Skeletal muscle satellite cell (primary cell): ENCODE results near the gene HSFX2.
"Not testable (repeated sequence)": the region's sequence is repeated elsewhere in the genome, so short reads cannot be mapped to it uniquely, and the experiment has no call there.

Experiments
- H3K27me3 ChIP-seq: 2 replicates; pipeline ENCODE4 v1.7.0; 2013; ENCODE audit warnings: low read length; ENCODE audit not compliant: control insufficient read depth, insufficient read depth
- H3K36me3 ChIP-seq: 2 replicates; pipeline ENCODE4 v1.7.0; 2013; ENCODE audit warnings: mild to moderate bottlenecking, control low read depth, low read length; ENCODE audit not compliant: insufficient read depth
- H3K4me1 ChIP-seq: 2 replicates; pipeline ENCODE4 v1.7.0; 2013; ENCODE audit warnings: low read length; ENCODE audit not compliant: control insufficient read depth, insufficient read depth
- H3K4me2 ChIP-seq: 2 replicates; pipeline ENCODE4 v1.7.0; 2013; ENCODE audit warnings: mild to moderate bottlenecking, low read length
- H3K4me3 ChIP-seq: 2 replicates; pipeline ENCODE4 v1.7.0; 2013; ENCODE audit warnings: low read length
- H3K9ac ChIP-seq: 2 replicates; pipeline ENCODE4 v1.7.0; 2013; ENCODE audit warnings: mild to moderate bottlenecking, low read depth, low read length, moderate library complexity
- H3K9me3 ChIP-seq: replicated peaks from 2 replicates; pipeline ENCODE4 v1.7.0; 2013; ENCODE audit warnings: mild to moderate bottlenecking, control low read depth, low read length

Gene HSFX2

DNA sequence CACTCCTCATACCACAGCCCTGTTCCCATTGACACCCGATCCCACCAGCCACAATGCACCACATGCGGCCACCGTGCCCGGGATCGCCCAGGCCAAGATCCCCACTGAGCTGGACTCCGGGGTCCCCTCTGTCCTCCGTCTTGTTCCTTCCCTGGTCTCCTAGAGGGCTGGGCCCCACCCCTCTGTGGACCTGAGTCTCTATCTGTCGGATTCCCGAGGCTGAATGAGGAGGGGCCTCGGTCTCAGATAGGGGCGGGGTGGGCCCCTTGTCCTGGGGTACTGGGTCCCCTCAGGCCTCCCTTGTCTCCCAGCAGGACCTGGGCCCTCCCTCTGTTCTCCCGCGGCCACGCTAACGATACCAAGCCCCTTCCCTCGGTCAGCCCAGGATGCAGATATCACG is 9.5 kb downstream of the HSFX2 start:
- H3K36me3 ChIP-seq, H3K4me1 ChIP-seq, H3K9me3 ChIP-seq, H3K9ac ChIP-seq, H3K4me3 ChIP-seq, H3K4me2 ChIP-seq, H3K27me3 ChIP-seq: not testable (repeated sequence)

DNA sequence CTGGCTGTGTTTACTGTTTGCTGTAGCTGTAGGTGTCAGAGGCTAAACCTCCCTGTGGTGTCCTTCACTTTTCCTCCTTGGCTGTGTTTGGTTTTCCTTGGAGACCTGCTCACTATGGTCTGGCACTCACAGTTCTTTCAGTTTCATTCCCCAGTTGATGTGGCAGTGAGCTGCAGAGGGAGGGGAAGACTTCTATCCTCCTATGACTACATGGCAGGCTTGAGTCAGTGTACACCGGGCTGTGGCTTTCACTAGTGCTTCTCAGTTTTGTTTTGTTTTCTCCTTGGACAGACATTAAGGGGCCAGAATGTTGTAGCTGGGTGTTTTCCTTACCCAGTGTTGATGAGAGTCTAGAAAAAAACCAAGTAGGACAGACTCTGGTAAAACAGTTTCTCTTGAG is 21.7 kb downstream of the HSFX2 start:
- H3K4me3 ChIP-seq, H3K27me3 ChIP-seq, H3K36me3 ChIP-seq, H3K9me3 ChIP-seq, H3K9ac ChIP-seq, H3K4me1 ChIP-seq, H3K4me2 ChIP-seq: not testable (repeated sequence)

DNA sequence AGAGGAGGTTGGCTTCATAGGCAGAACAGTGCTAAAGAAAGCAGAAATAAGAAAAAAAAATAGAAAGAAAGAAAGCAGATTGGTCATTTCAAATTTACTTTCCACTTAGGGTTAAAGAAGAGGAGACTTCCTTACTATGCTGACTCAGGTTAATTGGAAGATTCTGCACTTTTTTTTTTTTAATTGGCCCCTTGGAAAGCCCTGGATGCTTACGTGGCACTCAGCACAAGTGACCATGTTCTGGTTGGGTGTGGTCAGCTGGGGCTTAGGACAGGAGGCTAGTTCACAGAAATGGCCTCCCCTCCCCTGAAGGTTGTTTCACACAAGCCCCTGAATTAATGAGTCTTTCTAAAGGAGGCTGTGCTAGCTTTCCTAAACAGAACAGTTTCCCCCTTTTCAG is 22.4 kb downstream of the HSFX2 start:
- Histone ChIP-seq H3K9me3 (no peaks in the 10 kb centered on the region), H3K4me3 (no peak overlapping the region), H3K4me1 (no peaks in the 10 kb centered on the region), H3K27me3 (peaks cover 4% of the 10 kb centered on the region), H3K9ac (no peak overlapping the region), H3K4me2 (no peak overlapping the region), H3K36me3 (no peaks in the 10 kb centered on the region)

DNA sequence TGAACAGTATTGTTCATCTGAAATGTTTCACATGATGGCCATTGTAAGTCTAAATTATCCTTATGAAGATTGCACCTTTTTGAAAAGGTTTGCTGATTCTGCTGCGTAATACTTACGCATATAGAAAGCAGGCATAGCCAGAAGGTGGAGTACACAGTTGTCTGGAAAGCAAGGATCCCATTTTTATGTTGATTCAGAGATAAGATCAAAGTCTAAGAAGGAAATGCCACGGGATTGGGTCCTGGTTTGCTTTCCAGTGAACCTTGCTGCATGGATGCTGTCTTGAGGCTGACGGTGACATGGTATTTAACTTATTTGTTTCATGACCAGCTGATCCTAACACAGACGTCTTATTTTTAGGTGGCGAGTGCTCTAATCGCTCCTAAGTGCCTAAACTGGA is 23.3 kb downstream of the HSFX2 start:
- H3K4me3 ChIP-seq: no peak overlapping the region
- no peaks in the 10 kb centered on the region for H3K4me1 ChIP-seq
- H3K9ac ChIP-seq: no peak overlapping the region
- peaks cover 4% of the 10 kb centered on the region for H3K27me3 ChIP-seq
- H3K9me3 ChIP-seq: no peaks in the 10 kb centered on the region
- no peak overlapping the region for H3K4me2 ChIP-seq
- H3K36me3 ChIP-seq: no peaks in the 10 kb centered on the region

DNA sequence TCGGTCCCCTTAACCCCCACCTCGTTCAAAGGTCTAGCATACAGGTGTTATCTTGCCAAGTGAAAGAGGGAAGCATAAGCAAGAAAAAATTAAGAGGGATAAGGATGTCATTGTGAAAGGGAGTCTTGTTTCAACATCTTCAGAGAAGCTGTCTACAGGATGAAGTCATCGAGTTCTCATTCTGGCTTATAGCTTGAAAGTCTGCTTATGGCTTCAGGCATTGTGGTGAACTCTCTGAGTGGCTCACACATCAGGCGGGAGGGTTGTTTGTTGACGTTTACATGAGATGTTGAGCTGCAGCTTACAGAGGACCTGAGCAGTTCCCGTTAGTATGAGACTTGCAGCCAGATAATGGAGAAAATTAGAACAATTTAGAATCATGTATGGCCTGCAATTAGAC is 24.4 kb downstream of the HSFX2 start:
- Histone ChIP-seq H3K9me3 (no peaks in the 10 kb centered on the region), H3K4me3 (no peak overlapping the region), H3K9ac (no peak overlapping the region), H3K4me2 (no peak overlapping the region), H3K27me3 (peaks cover 4% of the 10 kb centered on the region), H3K36me3 (no peaks in the 10 kb centered on the region), H3K4me1 (no peaks in the 10 kb centered on the region)

DNA sequence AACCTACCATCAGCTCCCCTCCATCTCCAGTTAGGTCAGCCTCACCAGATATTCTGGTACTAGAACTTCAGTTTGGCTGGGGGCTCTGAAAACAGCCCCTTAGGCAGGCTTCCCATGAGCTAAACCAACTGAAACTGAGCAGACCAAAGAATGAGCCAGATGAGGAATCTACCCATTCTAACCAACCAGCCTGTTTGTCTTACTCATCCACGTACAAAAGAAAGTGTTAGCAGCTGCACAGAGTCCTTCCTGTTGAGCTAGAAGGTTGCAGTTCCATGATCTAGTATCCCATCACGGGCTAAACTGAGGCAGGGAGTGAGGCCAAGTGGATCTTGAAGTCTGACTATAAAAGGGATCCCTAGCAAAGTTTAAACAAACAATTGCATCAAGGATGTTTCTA is 25.3 kb downstream of the HSFX2 start:
- no peak overlapping the region for H3K4me2 ChIP-seq
- no peak overlapping the region for H3K4me3 ChIP-seq
- peaks cover 4% of the 10 kb centered on the region for H3K27me3 ChIP-seq
- H3K36me3 ChIP-seq: no peaks in the 10 kb centered on the region
- H3K9ac ChIP-seq: no peak overlapping the region
- no peaks in the 10 kb centered on the region for H3K4me1 ChIP-seq
- no peaks in the 10 kb centered on the region for H3K9me3 ChIP-seq

DNA sequence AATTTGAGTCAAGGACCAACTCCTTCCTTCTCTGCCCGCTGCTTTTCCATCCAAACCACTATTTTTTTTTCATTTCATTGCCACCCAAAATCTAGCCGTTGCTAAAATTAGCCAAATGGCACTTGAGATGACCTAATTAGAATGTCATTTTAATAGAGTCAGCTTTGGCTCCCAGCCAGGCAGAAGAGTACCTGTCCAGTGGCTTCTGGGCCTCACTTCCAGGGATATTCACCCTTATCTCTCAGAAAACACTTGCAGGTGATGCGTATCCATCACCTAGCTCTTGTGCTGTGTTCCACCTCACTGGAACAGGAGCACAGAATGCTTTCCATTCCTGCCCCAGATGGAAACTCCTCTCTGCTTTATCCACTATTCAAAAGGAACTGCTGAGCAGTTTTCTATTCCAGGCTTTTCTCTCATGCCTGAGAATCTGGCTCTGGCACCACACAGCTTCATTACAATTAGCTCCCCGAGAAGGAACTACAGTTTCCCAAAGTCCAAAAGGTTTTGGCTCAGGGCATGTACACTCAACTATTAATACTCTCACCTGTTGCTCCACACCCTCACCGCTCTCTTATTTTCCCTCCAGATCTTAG is 26.3 kb downstream of the HSFX2 start:
- Histone ChIP-seq H3K9ac (no peak overlapping the region), H3K4me2 (no peak overlapping the region), H3K4me1 (no peaks in the 10 kb centered on the region), H3K27me3 (peaks cover 4% of the 10 kb centered on the region), H3K36me3 (no peaks in the 10 kb centered on the region), H3K9me3 (no peaks in the 10 kb centered on the region), H3K4me3 (no peak overlapping the region)

DNA sequence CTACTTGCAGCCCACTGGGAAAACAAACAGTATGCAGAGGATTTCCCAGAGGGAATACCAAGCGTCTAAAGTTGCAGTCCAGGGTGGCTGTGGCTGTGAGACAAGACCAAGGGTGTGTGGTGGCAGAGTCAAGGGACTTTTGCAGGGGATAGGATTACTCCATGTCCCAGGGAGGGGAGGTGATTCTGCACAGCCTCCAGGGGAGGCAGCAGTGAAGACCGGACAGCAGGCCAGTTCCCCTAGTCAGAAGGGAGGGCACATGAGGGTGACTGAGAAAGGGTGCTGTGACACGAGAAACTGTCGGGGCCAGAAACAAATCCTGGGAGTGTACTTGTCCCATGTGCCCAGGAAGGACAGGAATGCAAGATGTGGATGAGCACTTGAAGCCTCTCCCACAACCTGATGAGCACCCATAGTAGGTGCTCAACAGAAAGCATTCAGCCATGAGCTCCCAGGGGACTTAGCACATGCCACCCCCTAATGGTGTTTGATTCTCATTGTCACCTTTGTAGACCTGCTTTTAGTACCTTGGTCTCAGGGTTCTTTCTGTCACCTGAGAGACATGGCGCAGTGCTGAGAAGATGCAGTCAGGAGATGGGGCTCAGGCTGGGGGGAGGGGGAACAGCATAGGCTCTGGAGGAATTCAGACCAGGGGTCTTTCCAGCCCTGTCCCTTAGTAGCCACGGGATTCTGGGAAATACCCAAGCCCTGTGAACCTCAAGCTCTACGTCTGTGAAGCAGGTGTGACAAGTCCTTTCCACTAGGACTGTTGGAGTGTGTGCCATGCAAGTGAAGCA is 27.3 kb downstream of the HSFX2 start:
- Histone ChIP-seq H3K36me3 (no peaks in the 10 kb centered on the region), H3K4me2 (no peak overlapping the region), H3K9ac (no peak overlapping the region), H3K4me1 (no peaks in the 10 kb centered on the region), H3K4me3 (no peak overlapping the region), H3K9me3 (no peaks in the 10 kb centered on the region), H3K27me3 (peaks cover 4% of the 10 kb centered on the region)

DNA sequence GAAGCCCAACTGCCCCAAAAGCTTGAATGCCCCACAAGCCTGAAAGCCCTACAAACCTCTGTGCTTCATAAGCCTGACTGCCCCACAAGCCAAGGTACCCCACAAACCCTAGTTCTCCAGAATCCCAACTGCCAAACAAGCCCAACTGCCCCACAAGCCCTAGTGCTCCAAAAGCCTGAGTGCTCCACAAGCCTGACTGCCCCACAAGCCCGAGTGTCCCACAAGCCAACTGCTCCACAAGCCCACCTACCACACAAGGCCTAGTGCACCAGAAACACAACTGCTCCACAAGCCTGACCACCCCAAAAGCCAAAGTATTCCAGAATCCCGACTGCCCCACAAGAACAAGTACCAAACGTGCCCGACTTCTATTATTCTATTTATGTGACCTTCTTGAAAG is 31.8 kb downstream of the HSFX2 start:
- no peaks in the 10 kb centered on the region for H3K36me3 ChIP-seq
- H3K27me3 ChIP-seq: no peaks in the 10 kb centered on the region
- no peaks in the 10 kb centered on the region for H3K4me1 ChIP-seq
- H3K9ac ChIP-seq: no peak overlapping the region
- H3K4me3 ChIP-seq: no peak overlapping the region
- no peak overlapping the region for H3K4me2 ChIP-seq
- no peaks in the 10 kb centered on the region for H3K9me3 ChIP-seq

DNA sequence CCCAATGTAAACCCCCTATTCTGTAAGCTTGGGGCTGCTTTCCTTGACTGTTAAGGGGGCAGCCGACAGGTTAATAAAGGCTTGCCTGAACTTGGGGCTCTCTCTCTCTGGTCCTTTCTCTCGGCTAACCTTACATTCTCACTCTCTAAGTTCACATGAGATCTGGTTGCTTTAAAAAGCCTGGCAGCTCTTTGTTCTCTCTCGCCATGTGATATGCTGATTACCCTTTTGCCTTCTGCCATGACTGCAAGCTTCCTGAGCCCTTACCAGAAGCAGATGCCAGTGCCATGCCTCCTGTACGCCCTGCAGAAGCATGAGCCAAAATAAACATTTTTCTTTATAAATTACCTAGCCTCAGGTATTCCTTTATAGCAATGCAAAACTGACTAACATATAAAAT is 39.9 kb downstream of the HSFX2 start:
- not testable (repeated sequence) for H3K4me2 ChIP-seq, H3K4me1 ChIP-seq, H3K4me3 ChIP-seq, H3K27me3 ChIP-seq, H3K36me3 ChIP-seq, H3K9ac ChIP-seq, H3K9me3 ChIP-seq

DNA sequence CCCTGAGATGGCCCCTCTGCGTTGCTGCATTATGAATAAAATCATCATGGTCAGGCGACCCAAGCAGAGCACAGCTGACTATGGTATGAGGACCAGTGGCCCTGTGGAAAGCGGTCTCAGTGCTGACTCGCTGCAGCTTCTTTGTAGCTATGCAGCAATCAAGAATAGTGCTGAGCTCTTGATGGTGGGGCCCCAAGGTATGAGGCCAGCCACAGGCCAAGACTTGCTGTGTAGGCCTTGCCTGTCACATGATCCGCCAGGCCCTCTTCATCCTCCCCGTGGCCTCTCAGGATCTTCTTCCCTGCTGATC is 43.2 kb downstream of the HSFX2 start:
- not testable (repeated sequence) for H3K4me2 ChIP-seq, H3K4me1 ChIP-seq, H3K27me3 ChIP-seq, H3K9me3 ChIP-seq, H3K36me3 ChIP-seq, H3K9ac ChIP-seq, H3K4me3 ChIP-seq

DNA sequence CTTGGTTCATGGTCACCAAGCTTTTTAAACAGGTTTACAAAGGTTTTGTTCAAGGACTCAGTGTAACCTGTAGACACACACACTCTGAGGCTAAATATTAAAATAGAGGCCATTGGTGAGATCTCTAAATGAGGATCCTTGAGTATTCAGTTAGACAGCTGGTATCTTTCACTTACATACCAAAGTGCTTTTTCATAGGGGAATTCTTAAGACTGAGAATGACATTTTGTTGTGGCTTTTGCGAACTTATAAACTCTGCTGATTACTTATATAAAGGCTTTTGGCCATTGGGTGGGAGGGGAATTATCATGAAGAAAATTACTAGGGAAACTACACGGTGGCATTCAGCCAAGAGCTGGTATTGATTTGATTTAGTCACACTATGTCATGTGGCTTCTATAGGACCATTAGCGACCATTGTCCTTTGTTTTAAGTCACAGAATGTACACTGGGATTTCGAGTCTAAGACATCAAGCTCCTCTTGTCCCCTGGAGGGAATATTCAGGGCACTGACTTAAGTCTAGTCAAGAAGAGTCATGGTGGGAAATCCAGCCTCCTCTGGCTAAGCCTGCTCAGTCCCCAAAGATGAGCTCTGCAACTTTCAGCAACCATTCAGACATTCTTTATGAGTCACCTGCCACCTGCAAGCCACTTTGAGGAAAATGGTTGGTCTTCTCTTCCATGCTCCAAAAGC is 43.7 kb downstream of the HSFX2 start:
- not testable (repeated sequence) for H3K9me3 ChIP-seq, H3K9ac ChIP-seq, H3K4me1 ChIP-seq, H3K27me3 ChIP-seq, H3K36me3 ChIP-seq, H3K4me2 ChIP-seq, H3K4me3 ChIP-seq
